GM12878 (cell line): ENCODE measurements around the gene ATP1A1. TPM values are rescaled to one million over a fixed set of nuclear protein-coding genes. Genes with fewer than 3 reads are reported as not detected.

Experiments
- ATAC-seq: fragments of 200-7000 bp; cut with Tn5 transposase; 3 replicates; pipeline ENCODE4 v1.9.1; 2020; ENCODE audit warnings: mild to moderate bottlenecking, moderate library complexity
- BruUV-seq: library from RNA; stranded (reverse); fragments of 400-500 nt; replicated peaks from 2 replicates; lab custom pipeline; 2021; lab: Mats Ljungman, UMichigan
- CTCF ChIA-PET: fragments of 300-600 bp; sonication (Branson Sonifier 250); formaldehyde crosslinking; extraction: SDS; loops from one replicate; lab custom pipeline; 2021; ENCODE audit warnings: inconsistent platforms; lab: Yijun Ruan, JAX
- POLR2A ChIA-PET: fragments of 350-600 bp; formaldehyde crosslinking; extraction: SDS; loops from one replicate; lab custom pipeline; 2021; ENCODE audit warnings: inconsistent platforms; lab: Charles Lee
- RAD21 ChIA-PET: fragments of 300-600 bp; sonication (Branson Sonifier 250); formaldehyde crosslinking; loops from one replicate; lab custom pipeline; 2023; ENCODE audit warnings: antibody characterized with exemption; ENCODE audit not compliant: unreplicated experiment; lab: Charles Lee
- SMC1A ChIA-PET: fragments of 300-600 bp; sonication (Branson Sonifier 250); formaldehyde crosslinking; loops from one replicate; lab custom pipeline; 2023; ENCODE audit not compliant: unreplicated experiment, uncharacterized antibody; lab: Charles Lee
- DNase-seq: peaks from one replicate; pipeline ENCODE4 v3.0.0-alpha.2; 2011; ENCODE audit warnings: low read depth, low spot score
- FAIRE-seq: peaks from 3 replicates; lab custom pipeline; 2011; peaks lifted over from hg19 to GRCh38; lab: Jason Lieb, UNC
- H2AFZ ChIP-seq: 2 replicates; pipeline ENCODE4 v1.6.0; 2011; ENCODE audit warnings: low read depth, low read length, control low read depth; ENCODE audit not compliant: control insufficient read depth
- H3K27ac ChIP-seq: 2 replicates; pipeline ENCODE4 v1.5.1; 2011; ENCODE audit warnings: control low read depth; ENCODE audit not compliant: control insufficient read depth, insufficient read depth
- H3K27me3 ChIP-seq, 2 experiments: replicated peaks in 1 of 2; 2 replicates each; pipeline versions ENCODE4 v1.6.0 to v1.6.1; 2011; ENCODE audit warnings: low read length in 1 of 2; ENCODE audit not compliant: control insufficient read depth in 2 of 2, insufficient read depth in 2 of 2
- H3K36me3 ChIP-seq, 2 experiments: 2 replicates each; pipeline ENCODE4 v1.5.1; 2011; ENCODE audit warnings: low read length in 1 of 2; ENCODE audit not compliant: control insufficient read depth in 2 of 2, insufficient read depth in 2 of 2
- H3K4me1 ChIP-seq: 2 replicates; pipeline ENCODE4 v1.6.1; 2011; ENCODE audit warnings: mild to moderate bottlenecking, low read length, moderate library complexity, mixed read lengths; ENCODE audit not compliant: control insufficient read depth, insufficient read depth
- H3K4me2 ChIP-seq: 2 replicates; pipeline ENCODE4 v1.6.0; 2011; ENCODE audit warnings: control low read depth; ENCODE audit not compliant: control insufficient read depth, insufficient read depth
- H3K4me3 ChIP-seq: fragments of 200-600 bp; sonication (generic); 2 replicates; pipeline ENCODE4 v1.5.1; 2016
- H3K79me2 ChIP-seq: 2 replicates; pipeline ENCODE4 v1.6.0; 2011; ENCODE audit warnings: low read length; ENCODE audit not compliant: control insufficient read depth, insufficient read depth
- H3K9ac ChIP-seq: 2 replicates; pipeline ENCODE4 v1.8.0; 2011; ENCODE audit warnings: low read length, control low read depth, mixed read lengths; ENCODE audit not compliant: control insufficient read depth, insufficient read depth
- H3K9me3 ChIP-seq: replicated peaks from 3 replicates; pipeline ENCODE4 v1.5.1; 2011; ENCODE audit warnings: mild to moderate bottlenecking, low read length; ENCODE audit not compliant: control insufficient read depth, insufficient read depth
- H4K20me1 ChIP-seq: 2 replicates; pipeline ENCODE4 v1.6.0; 2011; ENCODE audit not compliant: control insufficient read depth, insufficient read depth
- CBFB ChIP-seq: IDR thresholded peaks from 2 replicates; pipeline ENCODE4 v1.6.1; 2016; ENCODE audit warnings: antibody characterized with exemption, low read depth
- CREB1 ChIP-seq: IDR thresholded peaks from 2 replicates; pipeline ENCODE4 v1.6.1; 2012; ENCODE audit warnings: low read depth, mild to moderate bottlenecking, inconsistent platforms
- MYB ChIP-seq: fragments of 150-350 bp; IDR thresholded peaks from 2 replicates; pipeline ENCODE4 v1.6.1; 2014; ENCODE audit warnings: mild to moderate bottlenecking, low read depth, low read length, borderline replicate concordance
- NFYB ChIP-seq: IDR thresholded peaks from 2 replicates; pipeline ENCODE4 v1.6.1; 2011; ENCODE audit warnings: low read depth, mild to moderate bottlenecking, low read length, improper control_type of control experiment, moderate library complexity; ENCODE audit not compliant: insufficient read depth
- TCF7 ChIP-seq: IDR thresholded peaks from 2 replicates; pipeline ENCODE4 v1.6.1; 2014; ENCODE audit warnings: antibody characterized with exemption, borderline replicate concordance
- YY1 ChIP-seq: IDR thresholded peaks from 2 replicates; pipeline ENCODE4 v1.6.1; 2011; ENCODE audit warnings: low read depth, mild to moderate bottlenecking, low read length
- WGBS: methylation state at CpG from one replicate; pipeline ENCODE4 v1.1.6; 2016; ENCODE audit warnings: low lambda C conversion rate; ENCODE audit not compliant: insufficient replicate concordance, insufficient coverage; ENCODE audit errors: missing lambda C conversion rate; 5-methylcytosine and 5-hydroxymethylcytosine counted together
- in situ Hi-C: fragments of 300-500 bp; cut with MboI; formaldehyde crosslinking; loops from 9 replicates; pipeline ENCODE4 v1.14.3; 2018; ENCODE audit warnings: mixed read lengths
- intact Hi-C: fragments of 100-400 bp; cut with micrococcal nuclease; formaldehyde crosslinking; loops from one replicate; pipeline ENCODE4 v1.14.2; 2022; ENCODE audit not compliant: unreplicated experiment
- polyA plus RNA-seq, 11 experiments: library from polyadenylated mRNA; depleted of rRNA in 4 of 11; unstranded in 6 of 11; stranded (reverse) in 5 of 11; fragments of >200 nt; fragmentation: Nextera tagmentation in 4 of 11; fragmentation: Illumina TruSeq in 1 of 11; extraction: Ambion mirVana in 4 of 11; extraction: Trizol in 1 of 11; gene quantifications; 1 replicate in 1 of 11; 2 replicates in 10 of 11; pipeline versions ENCODE4 v1.2.1 to v1.2.3, GENCODE V29; 2011 to 2016; ENCODE audit warnings: inconsistent platforms in 2 of 11, missing spikeins in 2 of 11, low read depth in 1 of 11
- total RNA-seq, 4 experiments: library from RNA; depleted of rRNA in 3 of 4; stranded (reverse); fragments of >200 nt in 3 of 4; fragmentation: Illumina TruSeq in 1 of 4; extraction: Trizol in 1 of 4; gene quantifications; 2 replicates each; pipeline versions ENCODE4 v1.2.1 to v1.2.3, GENCODE V29; 2013 to 2021
- TF ChIP-seq, protein P1 (sequence below): fragments of 450-650 bp; IDR thresholded peaks from 2 replicates; pipeline ENCODE4 v1.6.1; 2016; ENCODE audit warnings: mild to moderate bottlenecking
- TF ChIP-seq, protein P2 (sequence below): IDR thresholded peaks from 2 replicates; pipeline ENCODE4 v1.6.1; 2011; ENCODE audit warnings: borderline replicate concordance, low read depth, mild to moderate bottlenecking, moderate library complexity, mixed read lengths, low read length; ENCODE audit not compliant: insufficient read depth; ENCODE audit errors: extremely low read length

The ATP1A1 gene
- total and polyA plus RNA-seq, 10 of the 15 experiments (the other 5 are each of a cell fraction or from before 2014, with no cell fraction given): 113 to 566 (median 313) TPM

DNA sequence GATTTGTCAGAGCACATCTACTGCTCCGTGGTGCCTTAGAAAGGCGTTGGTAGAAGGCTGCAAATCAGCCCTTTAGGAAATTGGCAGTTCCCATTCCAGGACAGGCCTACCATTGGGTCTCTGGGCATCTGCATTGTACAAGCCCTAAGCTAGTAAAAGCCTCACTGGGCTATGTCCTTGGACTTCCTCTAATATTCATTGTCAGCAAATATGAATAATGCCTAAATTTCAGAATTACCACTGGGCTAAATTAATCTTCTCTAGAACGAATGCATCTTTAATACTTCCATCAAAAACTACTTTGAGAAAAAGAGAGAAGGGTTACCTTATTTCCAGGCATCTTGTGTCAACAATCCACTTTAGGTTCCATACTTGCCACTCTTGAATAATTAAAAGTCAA is 41.5 kb upstream of the ATP1A1 start:
- in situ Hi-C loops (no loop called here), intact Hi-C loops (no loop called here)
- H3K27ac ChIP-seq: no peak overlapping the region
- ChIA-PET POLR2A (no interaction called here), SMC1A (no interaction called here), CTCF (interaction anchor here (1.4 kb wide), 1 partner anchor 154 kb away, joined by 3 read pairs; no protein-coding TSS in a partner anchor), RAD21 (interaction anchor here (1.0 kb wide), 1 partner anchor 154 kb away, joined by 3 read pairs; no protein-coding TSS in a partner anchor)
- no peaks in the 10 kb centered on the region for H3K9me3 ChIP-seq
- no peaks in the 10 kb centered on the region for H3K36me3 ChIP-seq
- 37% methylated on average over 3 of the region's 3 CpGs for WGBS
- DNase-seq: no peak
- H3K27me3 ChIP-seq: no peaks in the 10 kb centered on the region
- no peaks in the 10 kb centered on the region for H4K20me1 ChIP-seq
- no TSS peak for BruUV-seq
- no peak overlapping the region for H3K4me2 ChIP-seq
- H3K79me2 ChIP-seq: no peaks in the 10 kb centered on the region
- no peak for TF ChIP-seq YY1
- TF ChIP-seq TCF7: no peak
- no peak for TF ChIP-seq CBFB
- TF ChIP-seq, protein P1, sequence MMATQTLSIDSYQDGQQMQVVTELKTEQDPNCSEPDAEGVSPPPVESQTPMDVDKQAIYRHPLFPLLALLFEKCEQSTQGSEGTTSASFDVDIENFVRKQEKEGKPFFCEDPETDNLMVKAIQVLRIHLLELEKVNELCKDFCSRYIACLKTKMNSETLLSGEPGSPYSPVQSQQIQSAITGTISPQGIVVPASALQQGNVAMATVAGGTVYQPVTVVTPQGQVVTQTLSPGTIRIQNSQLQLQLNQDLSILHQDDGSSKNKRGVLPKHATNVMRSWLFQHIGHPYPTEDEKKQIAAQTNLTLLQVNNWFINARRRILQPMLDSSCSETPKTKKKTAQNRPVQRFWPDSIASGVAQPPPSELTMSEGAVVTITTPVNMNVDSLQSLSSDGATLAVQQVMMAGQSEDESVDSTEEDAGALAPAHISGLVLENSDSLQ: no peak
- TF ChIP-seq CREB1: no peak
- TF ChIP-seq, protein P2, sequence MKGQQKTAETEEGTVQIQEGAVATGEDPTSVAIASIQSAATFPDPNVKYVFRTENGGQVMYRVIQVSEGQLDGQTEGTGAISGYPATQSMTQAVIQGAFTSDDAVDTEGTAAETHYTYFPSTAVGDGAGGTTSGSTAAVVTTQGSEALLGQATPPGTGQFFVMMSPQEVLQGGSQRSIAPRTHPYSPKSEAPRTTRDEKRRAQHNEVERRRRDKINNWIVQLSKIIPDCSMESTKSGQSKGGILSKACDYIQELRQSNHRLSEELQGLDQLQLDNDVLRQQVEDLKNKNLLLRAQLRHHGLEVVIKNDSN: no peak
- no peak for TF ChIP-seq MYB
- no peak for TF ChIP-seq NFYB
- no peak for FAIRE-seq
- peaks cover 3% of the 10 kb centered on the region; the same call in 1 of the 2 replicates for H3K4me1 ChIP-seq
- H3K9ac ChIP-seq: no peak overlapping the region
- H2AFZ ChIP-seq: no peak overlapping the region
- ATAC-seq: no peak
- H3K4me3 ChIP-seq: no peak overlapping the region
